Smooth muscle cell (in vitro differentiated cells): ENCODE results near the gene DPEP2NB. TPM values are rescaled to one million over a fixed set of nuclear protein-coding genes. Genes with fewer than 3 reads are reported as not detected.
"Not testable (repeated sequence)": the region's sequence is repeated elsewhere in the genome, so short reads cannot be mapped to it uniquely, and the experiment has no call there.

Experiments
- DNase-seq: peaks from one replicate; lab custom pipeline; 2025; ENCODE audit not compliant: unreplicated experiment; lab: John Stamatoyannopoulos, UW
- H2AFZ ChIP-seq: fragments of 200-600 bp; sonication (generic); 2 replicates; pipeline ENCODE4 v1.6.0; 2016; ENCODE audit warnings: antibody characterized with exemption, low read depth, mild to moderate bottlenecking
- H3F3A ChIP-seq: fragments of 200-600 bp; sonication (generic); 2 replicates; pipeline ENCODE4 v1.6.0; 2017; ENCODE audit warnings: antibody characterized with exemption, low read depth
- H3K27ac ChIP-seq: fragments of 200-600 bp; sonication (generic); 2 replicates; pipeline ENCODE4 v1.5.1; 2016; ENCODE audit warnings: low read depth, mild to moderate bottlenecking
- H3K27me3 ChIP-seq: fragments of 200-600 bp; sonication (generic); 2 replicates; pipeline ENCODE4 v1.6.1; 2016; ENCODE audit warnings: low read depth, mild to moderate bottlenecking
- H3K36me3 ChIP-seq: fragments of 200-600 bp; sonication (generic); 2 replicates; pipeline ENCODE4 v1.5.1; 2016; ENCODE audit warnings: low read depth
- H3K4me1 ChIP-seq: fragments of 200-600 bp; sonication (generic); 2 replicates; pipeline ENCODE4 v1.5.1; 2016; ENCODE audit warnings: low read depth
- H3K4me2 ChIP-seq: fragments of 200-600 bp; sonication (generic); 2 replicates; pipeline ENCODE4 v1.6.0; 2016; ENCODE audit warnings: mild to moderate bottlenecking
- H3K4me3 ChIP-seq: fragments of 200-600 bp; sonication (generic); 2 replicates; pipeline ENCODE4 v1.5.1; 2016; ENCODE audit warnings: mild to moderate bottlenecking
- H3K79me2 ChIP-seq: fragments of 200-600 bp; sonication (generic); 2 replicates; pipeline ENCODE4 v1.6.0; 2016; ENCODE audit warnings: low read depth, mild to moderate bottlenecking
- H3K9ac ChIP-seq: fragments of 200-600 bp; sonication (generic); 2 replicates; pipeline ENCODE4 v1.6.0; 2016; ENCODE audit warnings: low read depth
- H3K9me3 ChIP-seq: fragments of 200-600 bp; sonication (generic); replicated peaks from 2 replicates; pipeline ENCODE4 v1.5.1; 2016; ENCODE audit warnings: low read depth
- H4K20me1 ChIP-seq: fragments of 200-600 bp; sonication (generic); 2 replicates; pipeline ENCODE4 v1.6.0; 2016; ENCODE audit warnings: low read depth
- CTCF ChIP-seq: fragments of 200-600 bp; sonication (generic); IDR thresholded peaks from 2 replicates; pipeline ENCODE4 v1.5.1; 2017; ENCODE audit warnings: borderline replicate concordance, mild to moderate bottlenecking, antibody characterized with exemption; ENCODE audit not compliant: insufficient read depth, poor library complexity, severe bottlenecking
- WGBS: methylation state at CpG from one replicate; pipeline ENCODE4 v1.1.7; 2016; ENCODE audit warnings: low lambda C conversion rate; 5-methylcytosine and 5-hydroxymethylcytosine counted together
- polyA plus RNA-seq: library from polyadenylated mRNA; unstranded; fragments of >200 nt; fragmentation: Nextera tagmentation; extraction: Ambion mirVana; gene quantifications from 2 replicates; pipeline ENCODE4 v1.2.1, GENCODE V29; 2016
- total RNA-seq: library from RNA; depleted of rRNA; stranded (reverse); fragments of >200 nt; gene quantifications from 2 replicates; pipeline ENCODE4 v1.2.3, GENCODE V29; 2014

DPEP2NB gene
- total and polyA plus RNA-seq, 2 experiments from 2014 or later: not detected

- Histone ChIP-seq H3K4me1 (no peaks in the 10 kb centered on the region), H3K36me3 (no peaks in the 10 kb centered on the region), H3F3A (no peaks in the 10 kb centered on the region), H2AFZ (no peak overlapping the region), H3K27ac (no peak overlapping the region), H3K9ac (no peak overlapping the region), H3K9me3 (no peaks in the 10 kb centered on the region), H3K79me2 (no peaks in the 10 kb centered on the region), H4K20me1 (no peaks in the 10 kb centered on the region), H3K4me2 (no peak overlapping the region), H3K27me3 (no peaks in the 10 kb centered on the region), H3K4me3 (no peak overlapping the region)
- DNase-seq: no peak
- WGBS: 69% methylated on average over 3 of the region's 3 CpGs
- TF ChIP-seq CTCF: no peak
Observed at GRCh38 chr16:68000450-68000849, 15.3 kb downstream of the DPEP2NB start.

GRCh38 chr16:67999985-68000384 lies 15.7 kb downstream of the DPEP2NB start:
- Histone ChIP-seq H2AFZ (no peak overlapping the region), H3K4me1 (no peaks in the 10 kb centered on the region), H3F3A (no peaks in the 10 kb centered on the region), H3K4me2 (no peak overlapping the region), H3K27me3 (no peaks in the 10 kb centered on the region), H3K79me2 (no peaks in the 10 kb centered on the region), H3K36me3 (no peaks in the 10 kb centered on the region), H3K27ac (no peak overlapping the region), H3K9me3 (no peaks in the 10 kb centered on the region), H3K9ac (no peak overlapping the region), H4K20me1 (no peaks in the 10 kb centered on the region), H3K4me3 (no peak overlapping the region)
- no peak for TF ChIP-seq CTCF
- no peak for DNase-seq
- 93% methylated on average over 2 of the region's 2 CpGs for WGBS

GRCh38 chr16:67998779-67999688 lies 16.7 kb downstream of the DPEP2NB start, which contains the start of gene DPEP2:
TSS of gene DPEP2 (minus strand) at chr16:67999484. CDS start at chr16:67993212, 6,272 bp downstream.
- not testable (repeated sequence) for H3K4me2 ChIP-seq, H4K20me1 ChIP-seq, H3K36me3 ChIP-seq, H3K9ac ChIP-seq, H3K27ac ChIP-seq, H3K27me3 ChIP-seq, H2AFZ ChIP-seq, H3K4me3 ChIP-seq, H3F3A ChIP-seq, DNase-seq, H3K9me3 ChIP-seq, H3K79me2 ChIP-seq, H3K4me1 ChIP-seq
- WGBS: 78% methylated on average over 18 of the region's 18 CpGs

- not testable (repeated sequence) for H3K9ac ChIP-seq, H4K20me1 ChIP-seq, H3K36me3 ChIP-seq, H3K27ac ChIP-seq, H3K4me3 ChIP-seq, H3F3A ChIP-seq, H3K79me2 ChIP-seq, H3K4me1 ChIP-seq, H3K27me3 ChIP-seq, DNase-seq, H3K9me3 ChIP-seq, H3K4me2 ChIP-seq, H2AFZ ChIP-seq
- WGBS: 95% methylated on average over 36 of the region's 36 CpGs
Observed at GRCh38 chr16:67998231-67998778, 17.4 kb downstream of the DPEP2NB start.
